T-helper 9 cell (primary cell): ENCODE results near the gene LMX1B.
A peak's percentile ranks its signal among the peaks of the same experiment; 100 is the strongest.
"Not testable (repeated sequence)": the region's sequence is repeated elsewhere in the genome, so short reads cannot be mapped to it uniquely, and the experiment has no call there.

Experiments used
- DNase-seq: peaks from one replicate; pipeline ENCODE4 v3.0.0-alpha.2; 2020

Gene LMX1B

DNA sequence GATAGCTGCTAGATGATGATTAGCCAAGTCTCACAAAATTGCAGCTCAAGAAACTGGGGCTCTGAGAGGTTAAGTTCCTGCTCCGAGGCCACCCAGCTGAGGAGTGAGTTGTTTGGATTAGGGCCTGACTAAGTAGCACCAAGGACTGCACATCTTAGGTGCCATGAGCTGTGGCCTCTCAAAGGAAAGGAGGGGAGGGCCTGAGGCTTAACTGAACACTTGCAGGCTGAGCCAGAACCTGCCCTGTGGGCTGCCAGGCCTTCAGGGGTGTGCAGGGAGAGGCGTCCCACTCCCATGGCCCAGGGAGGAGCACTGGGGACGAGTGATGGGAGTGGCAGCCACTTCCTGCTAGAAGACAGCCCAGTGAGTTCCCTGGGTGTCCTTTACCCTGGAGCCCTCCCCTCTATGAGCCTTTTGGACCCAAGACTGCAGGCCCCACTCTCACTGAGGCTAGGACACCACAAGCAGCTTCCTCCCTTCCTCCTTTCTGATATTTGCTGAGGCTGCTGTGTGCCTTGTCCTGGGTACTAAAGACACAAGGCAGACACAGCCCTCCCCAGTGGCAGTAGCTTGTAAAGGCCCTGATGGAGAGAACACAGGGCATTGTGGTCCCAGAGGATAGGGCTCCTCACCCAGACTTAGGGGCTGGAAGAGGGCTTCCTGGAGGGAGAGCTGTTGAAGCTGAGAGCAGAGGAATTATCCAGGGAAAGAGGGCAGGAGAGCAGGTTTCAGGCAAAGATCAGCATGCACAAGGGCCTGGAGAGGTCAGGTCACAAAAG is 22.1 kb downstream of the LMX1B start:
- DNase-seq, result no peak

GRCh38 chr9:126636983-126637798 is 23.5 kb downstream of the LMX1B start:
- peak; percentile 25 for DNase-seq

- no peak for DNase-seq
Measured at GRCh38 chr9:126638571-126639132, 24.9 kb downstream of the LMX1B start.

GRCh38 chr9:126639318-126640000 is 25.7 kb downstream of the LMX1B start:
- no peak for DNase-seq

- DNase-seq, result no peak
Measured at GRCh38 chr9:126641118-126641851, 27.6 kb downstream of the LMX1B start.

GRCh38 chr9:126642010-126642744 is 28.4 kb downstream of the LMX1B start:
- DNase-seq, result no peak

- DNase-seq, result no peak
Measured at GRCh38 chr9:126642839-126643238, 29.1 kb downstream of the LMX1B start.

GRCh38 chr9:126643945-126644527 is 30.3 kb downstream of the LMX1B start:
- no peak for DNase-seq

DNA sequence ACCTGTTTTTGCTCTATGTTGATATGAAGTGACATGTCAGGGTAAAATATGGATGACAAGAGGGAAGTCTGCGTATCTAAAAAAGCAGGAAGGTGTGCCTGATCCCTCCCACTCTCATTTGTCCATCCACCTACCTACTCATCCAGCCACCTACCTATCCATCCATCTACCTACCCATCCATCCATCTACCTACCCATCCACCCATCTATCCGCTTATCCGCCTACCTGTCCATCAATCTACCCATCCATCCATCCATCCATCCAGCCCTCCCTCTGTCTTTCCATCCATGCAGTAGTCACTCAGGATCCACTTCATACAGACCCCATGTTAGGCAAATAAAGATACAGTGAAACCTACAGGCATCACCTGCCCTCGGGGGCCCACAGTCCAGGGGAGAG is 32.4 kb downstream of the LMX1B start:
- DNase-seq, result no peak

DNA sequence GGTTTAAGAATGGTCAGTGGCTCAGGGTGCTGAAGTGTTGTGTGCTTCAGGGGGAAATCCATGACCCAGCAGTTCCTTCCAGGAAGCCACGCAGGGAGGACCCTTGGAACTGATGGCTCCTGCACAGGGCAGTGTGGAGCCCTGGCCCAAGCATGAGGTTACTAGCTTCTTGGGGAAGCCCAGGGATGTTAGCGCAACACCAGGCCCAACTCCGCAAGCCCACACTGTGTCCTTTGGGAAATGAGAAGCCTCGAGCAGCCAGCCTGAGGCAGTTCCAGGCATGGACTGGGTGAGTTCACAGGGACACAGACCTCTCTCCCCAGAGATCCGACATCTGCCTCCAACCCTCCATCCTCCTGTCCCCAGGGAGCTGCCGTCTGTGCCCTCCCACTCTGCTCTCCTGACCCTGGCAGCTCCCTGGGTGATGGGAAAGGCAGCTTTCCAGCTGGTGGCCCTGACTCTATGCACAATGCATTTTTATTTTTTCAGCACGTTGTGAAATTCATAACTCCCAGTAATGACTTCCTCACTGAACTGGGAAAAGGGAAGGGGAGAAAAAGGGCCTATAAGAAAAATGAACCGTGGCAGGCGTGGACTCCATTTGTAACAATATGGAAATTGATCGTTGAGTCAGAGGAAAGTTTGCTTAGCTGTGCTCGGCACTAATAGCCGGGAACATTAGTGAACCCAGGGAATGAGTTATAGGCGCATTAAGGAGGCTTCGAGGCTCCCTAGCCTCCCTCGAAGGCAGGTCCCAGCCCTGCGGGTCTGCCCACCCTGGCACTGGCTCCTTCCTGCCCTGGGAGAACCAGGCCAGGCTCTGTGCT is 34.1 kb downstream of the LMX1B start:
- no peak for DNase-seq

GRCh38 chr9:126649477-126649876 is 35.7 kb downstream of the LMX1B start:
- no peak for DNase-seq

- no peak for DNase-seq
Measured at GRCh38 chr9:126650404-126651341, 36.9 kb downstream of the LMX1B start.

DNA sequence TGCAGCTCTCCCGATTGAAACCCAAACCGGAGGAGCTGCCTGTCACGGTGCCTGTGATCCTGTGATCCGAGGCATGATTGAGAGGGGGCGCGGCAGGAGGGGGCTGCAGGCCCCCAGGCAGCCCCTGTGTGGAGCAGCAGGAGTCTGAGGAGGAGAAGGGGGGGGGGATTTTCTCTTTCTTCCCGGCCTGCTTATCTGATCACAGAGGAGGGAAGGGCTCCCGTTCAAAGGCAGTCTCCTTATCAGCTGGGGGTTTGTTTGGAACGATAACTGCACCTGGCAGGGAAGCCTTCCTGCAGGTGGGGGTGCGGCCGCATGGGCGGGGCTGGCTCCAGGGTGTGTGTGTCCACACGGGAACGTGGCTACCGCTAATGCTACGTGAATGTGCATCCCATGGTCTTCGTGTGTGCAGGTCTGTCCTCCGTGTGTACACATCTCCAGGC is 38.4 kb downstream of the LMX1B start:
- DNase-seq, result no peak

- no peak for DNase-seq
Measured at GRCh38 chr9:126654124-126654523, 40.4 kb downstream of the LMX1B start.

DNA sequence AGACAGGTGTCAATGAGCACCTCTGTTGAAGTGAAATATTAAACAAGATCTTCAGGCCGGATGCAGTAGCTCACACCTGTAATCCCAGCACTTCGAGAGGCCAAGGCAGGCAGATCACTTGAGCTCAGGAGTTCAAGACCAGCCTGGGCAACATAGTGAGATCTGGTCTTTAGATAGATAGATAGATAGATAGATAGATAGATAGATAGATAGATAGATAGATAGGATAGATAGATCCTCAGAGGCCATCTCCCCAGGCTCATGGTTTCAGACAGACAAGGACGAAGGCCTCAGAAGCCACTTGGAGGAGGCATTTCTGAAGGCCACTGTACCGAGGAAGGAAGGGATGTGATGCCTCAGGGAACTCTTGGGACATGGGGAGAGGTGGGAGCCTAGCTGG is 42.5 kb downstream of the LMX1B start:
- DNase-seq, result not testable (repeated sequence)

DNA sequence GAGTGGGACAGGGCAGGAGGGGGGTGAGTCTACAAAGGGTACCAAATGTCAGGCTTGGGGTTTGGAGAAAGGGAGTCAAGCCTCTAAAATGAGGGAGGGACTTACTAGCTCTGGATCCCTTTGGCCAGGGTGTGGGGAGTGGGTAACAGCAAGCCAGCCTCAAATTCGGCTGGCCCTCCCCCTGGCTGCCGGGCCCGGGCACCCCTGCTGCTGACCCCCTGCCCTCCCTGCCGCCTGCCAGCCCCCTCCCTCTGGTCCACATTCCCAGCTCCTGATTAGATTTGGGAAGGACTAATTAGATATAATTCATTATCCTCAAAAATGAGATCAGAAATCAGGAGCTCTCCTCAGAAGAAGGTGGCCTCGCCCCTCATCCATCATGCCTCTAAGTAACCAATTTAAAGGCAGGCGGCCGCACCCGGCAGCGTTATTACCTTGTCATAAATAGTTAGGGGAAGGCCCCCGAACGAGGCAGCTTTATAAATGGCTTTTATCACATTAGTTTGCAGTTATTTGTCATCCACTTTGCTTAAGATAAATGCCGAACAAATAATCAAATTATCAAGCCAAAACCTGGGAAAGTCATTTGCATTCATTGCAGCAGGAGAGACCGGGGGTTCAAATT is 44.6 kb downstream of the LMX1B start:
- DNase-seq, result no peak

GRCh38 chr9:126658956-126659555 is 45.3 kb downstream of the LMX1B start:
- DNase-seq, result no peak

- DNase-seq, result no peak
Measured at GRCh38 chr9:126661122-126661520, 47.4 kb downstream of the LMX1B start.
